HEK293 (cell line): Measurements from ENCODE around the gene SYCN.

Source experiments
- CTCF ChIA-PET: fragments of 350-600 bp; formaldehyde crosslinking; extraction: SDS; loops from one replicate; lab custom pipeline; 2021; ENCODE audit warnings: antibody characterized with exemption; lab: Yijun Ruan, JAX
- POLR2A ChIA-PET: fragments of 300-600 bp; formaldehyde crosslinking; extraction: SDS; loops from one replicate; lab custom pipeline; 2020; ENCODE audit warnings: antibody characterized with exemption, inconsistent platforms; lab: Yijun Ruan, JAX
- H3K27ac ChIP-seq: fragments of 200-500 bp; sonication (Bioruptor generic); 2 replicates; pipeline ENCODE4 v1.5.1; 2014; ENCODE audit warnings: low read depth, low read length, control low read depth, inconsistent platforms; ENCODE audit errors: extremely low read depth
- H3K36me3 ChIP-seq, 2 experiments: fragments of 200-500 bp in 1 of 2; sonication (Bioruptor generic) in 1 of 2; 1 replicate in 1 of 2; 2 replicates in 1 of 2; pipeline ENCODE4 v1.5.1; 2014 to 2017; ENCODE audit warnings: inconsistent platforms in 2 of 2, low read length in 2 of 2; ENCODE audit not compliant: control insufficient read depth in 2 of 2, insufficient read depth in 1 of 2
- H3K4me1 ChIP-seq: fragments of 200-500 bp; sonication (Bioruptor generic); 2 replicates; pipeline ENCODE4 v1.5.1; 2014; ENCODE audit warnings: mild to moderate bottlenecking, low read length, inconsistent platforms; ENCODE audit not compliant: control insufficient read depth, insufficient read depth
- H3K4me3 ChIP-seq: 2 replicates; pipeline ENCODE4 v1.5.1; 2011; ENCODE audit warnings: low read depth, mild to moderate bottlenecking, control low read depth, low read length, moderate library complexity
- H3K9me3 ChIP-seq: fragments of 200-500 bp; sonication (Bioruptor generic); 2 replicates; pipeline ENCODE4 v1.5.1; 2014; ENCODE audit warnings: low read depth, low read length, inconsistent platforms; ENCODE audit not compliant: control insufficient read depth, insufficient read depth
- BCL11A ChIP-seq: fragments of 450-650 bp; formaldehyde crosslinking; IDR thresholded peaks from 2 replicates; pipeline ENCODE4 v1.5.1; 2016; ENCODE audit warnings: low read depth, missing biosample characterization, missing genetic modification characterization
- GFI1B ChIP-seq: fragments of 450-650 bp; formaldehyde crosslinking; IDR thresholded peaks from 2 replicates; pipeline ENCODE4 v1.5.1; 2016; ENCODE audit warnings: missing biosample characterization, missing genetic modification characterization
- REST ChIP-seq: fragments of 450-650 bp; formaldehyde crosslinking; IDR thresholded peaks from 2 replicates; pipeline ENCODE4 v1.5.1; 2016; ENCODE audit warnings: missing biosample characterization, missing genetic modification characterization
- ZBTB48 ChIP-seq: fragments of 450-650 bp; formaldehyde crosslinking; IDR thresholded peaks from 2 replicates; pipeline ENCODE4 v1.5.1; 2016; ENCODE audit warnings: missing biosample characterization, missing genetic modification characterization
- ZFP41 ChIP-seq: fragments of 450-650 bp; formaldehyde crosslinking; IDR thresholded peaks from 2 replicates; pipeline ENCODE4 v1.5.1; 2016; ENCODE audit warnings: missing biosample characterization, missing genetic modification characterization, borderline replicate concordance
- ZNF10 ChIP-seq: fragments of 450-650 bp; formaldehyde crosslinking; IDR thresholded peaks from 2 replicates; pipeline ENCODE4 v1.5.1; 2017; ENCODE audit warnings: missing biosample characterization, missing genetic modification characterization
- ZNF114 ChIP-seq: fragments of 450-650 bp; formaldehyde crosslinking; IDR thresholded peaks from 2 replicates; pipeline ENCODE4 v1.5.0; 2017; ENCODE audit warnings: missing biosample characterization, missing genetic modification characterization
- ZNF174 ChIP-seq: fragments of 450-650 bp; formaldehyde crosslinking; IDR thresholded peaks from 2 replicates; pipeline ENCODE4 v1.5.0; 2017; ENCODE audit warnings: missing biosample characterization, mild to moderate bottlenecking, missing genetic modification characterization
- ZNF184 ChIP-seq: fragments of 450-650 bp; IDR thresholded peaks from 2 replicates; pipeline ENCODE4 v1.5.1; 2018; ENCODE audit warnings: missing biosample characterization, mild to moderate bottlenecking, missing genetic modification characterization
- ZNF214 ChIP-seq: fragments of 450-650 bp; formaldehyde crosslinking; IDR thresholded peaks from 2 replicates; pipeline ENCODE4 v1.5.1; 2017; ENCODE audit warnings: missing biosample characterization, mild to moderate bottlenecking, missing genetic modification characterization, borderline replicate concordance
- ZNF302 ChIP-seq: fragments of 450-650 bp; formaldehyde crosslinking; IDR thresholded peaks from 2 replicates; pipeline ENCODE4 v1.5.1; 2016; ENCODE audit warnings: missing biosample characterization, missing genetic modification characterization, low read depth
- ZNF311 ChIP-seq: fragments of 450-650 bp; formaldehyde crosslinking; IDR thresholded peaks from 2 replicates; pipeline ENCODE4 v1.5.1; 2017; ENCODE audit warnings: missing biosample characterization, missing genetic modification characterization, borderline replicate concordance
- ZNF341 ChIP-seq: fragments of 450-650 bp; formaldehyde crosslinking; IDR thresholded peaks from 2 replicates; pipeline ENCODE4; 2016; ENCODE audit warnings: low read depth, missing biosample characterization, missing genetic modification characterization
- ZNF544 ChIP-seq: fragments of 450-650 bp; formaldehyde crosslinking; IDR thresholded peaks from 2 replicates; pipeline ENCODE4 v1.5.0; 2017; ENCODE audit warnings: missing biosample characterization, missing genetic modification characterization
- ZNF580 ChIP-seq: fragments of 450-650 bp; formaldehyde crosslinking; IDR thresholded peaks from 2 replicates; pipeline ENCODE4 v1.5.1; 2016; ENCODE audit warnings: missing biosample characterization, missing genetic modification characterization
- ZNF639 ChIP-seq: fragments of 450-650 bp; formaldehyde crosslinking; IDR thresholded peaks from 2 replicates; pipeline ENCODE4 v1.5.1; 2016; ENCODE audit warnings: missing biosample characterization, missing genetic modification characterization
- ZNF645 ChIP-seq: fragments of 450-650 bp; formaldehyde crosslinking; IDR thresholded peaks from 2 replicates; pipeline ENCODE4; 2016; ENCODE audit warnings: missing biosample characterization, missing genetic modification characterization
- ZNF658 ChIP-seq: fragments of 450-650 bp; formaldehyde crosslinking; IDR thresholded peaks from 2 replicates; pipeline ENCODE4; 2016; ENCODE audit warnings: missing biosample characterization, missing genetic modification characterization
- ZNF664 ChIP-seq: fragments of 450-650 bp; formaldehyde crosslinking; IDR thresholded peaks from 2 replicates; pipeline ENCODE4 v1.5.1; 2016; ENCODE audit warnings: missing biosample characterization, missing genetic modification characterization
- ZNF692 ChIP-seq: fragments of 450-650 bp; formaldehyde crosslinking; IDR thresholded peaks from 2 replicates; pipeline ENCODE4 v1.5.1; 2016; ENCODE audit warnings: missing biosample characterization, missing genetic modification characterization
- ZNF701 ChIP-seq: fragments of 450-650 bp; formaldehyde crosslinking; IDR thresholded peaks from 2 replicates; pipeline ENCODE4 v1.5.1; 2016; ENCODE audit warnings: missing biosample characterization, missing genetic modification characterization
- ZNF704 ChIP-seq: fragments of 450-650 bp; formaldehyde crosslinking; IDR thresholded peaks from 2 replicates; pipeline ENCODE4 v1.5.1; 2016; ENCODE audit warnings: missing biosample characterization, missing genetic modification characterization
- ZNF768 ChIP-seq: fragments of 450-650 bp; formaldehyde crosslinking; IDR thresholded peaks from 2 replicates; pipeline ENCODE4 v1.5.1; 2018; ENCODE audit warnings: missing biosample characterization, mild to moderate bottlenecking, missing genetic modification characterization

The SYCN gene

GRCh38 chr19:39240421-39240820 lies 36.4 kb upstream of the SYCN start:
- Histone ChIP-seq H3K4me3 (no peak overlapping the region), H3K27ac (no peak overlapping the region), H3K4me1 (peaks cover 5% of the 10 kb centered on the region; the same call in 1 of the 2 replicates), H3K36me3 (no peaks in the 10 kb centered on the region), H3K9me3 (no peaks in the 10 kb centered on the region)
- POLR2A ChIA-PET = no interaction called here
- CTCF ChIA-PET = interaction anchor here (0.5 to 0.7 kb wide), 3 partner anchors 89 to 354 kb away, joined by 4 to 7 read pairs (median 4); no protein-coding TSS in a partner anchor
- no peak for TF ChIP-seq ZBTB48 (tag by site-specific recombination)
- no peak for TF ChIP-seq ZNF184 (tag by site-specific recombination)
- no peak for TF ChIP-seq ZNF639 (tag by site-specific recombination)
- TF ChIP-seq ZNF658 (tag by site-specific recombination) = no peak
- TF ChIP-seq ZNF10 (tag by site-specific recombination) = no peak
- no peak for TF ChIP-seq ZNF701
- TF ChIP-seq, all 188 proteins: peak for 0

GRCh38 chr19:39238944-39239343 lies 34.9 kb upstream of the SYCN start:
- H3K36me3 ChIP-seq = no peaks in the 10 kb centered on the region
- CTCF ChIA-PET = interaction anchor here (0.6 to 1.2 kb wide), 5 partner anchors 26 to 865 kb away, joined by 3 to 4 read pairs (median 4); no protein-coding TSS in a partner anchor
- H3K9me3 ChIP-seq = no peaks in the 10 kb centered on the region
- H3K27ac ChIP-seq = no peak overlapping the region
- H3K4me1 ChIP-seq = peaks cover 5% of the 10 kb centered on the region; the same call in 1 of the 2 replicates
- POLR2A ChIA-PET = no interaction called here
- TF ChIP-seq ZNF704 (tag by site-specific recombination) = no peak
- TF ChIP-seq ZNF692 (tag by site-specific recombination) = no peak
- peak; percentile 49; the same call in 1 of the 2 replicates for TF ChIP-seq ZNF580
- TF ChIP-seq ZNF544 (tag by site-specific recombination) = no peak
- no peak for TF ChIP-seq ZNF114 (tag by site-specific recombination)
- TF ChIP-seq REST (tag by site-specific recombination) = no peak
- TF ChIP-seq ZNF302 = no peak
- peak; percentile 54 for TF ChIP-seq ZNF341 (tag by site-specific recombination)
- no peak for TF ChIP-seq ZFP41 (tag by site-specific recombination)
- TF ChIP-seq ZNF311 (tag by site-specific recombination) = no peak
- 0 out of 2 replicates have a peak, but pooled peaks have one; percentile 13 for TF ChIP-seq ZNF768
- peak; percentile 96 for TF ChIP-seq ZNF664 (tag by site-specific recombination)
- TF ChIP-seq ZNF174 (tag by site-specific recombination) = no peak
- no peak for TF ChIP-seq ZNF214
- TF ChIP-seq ZNF10 (tag by site-specific recombination) = no peak
- TF ChIP-seq ZNF639 (tag by site-specific recombination) = no peak
- no peak for TF ChIP-seq ZNF645 (tag by site-specific recombination)
- no peak for TF ChIP-seq GFI1B (tag by site-specific recombination)
- TF ChIP-seq BCL11A = no peak
- no peak overlapping the region for H3K4me3 ChIP-seq
